Bronchial epithelial cell (primary cell): ENCODE data around the gene SHROOM4. TPM values are rescaled to one million over a fixed set of nuclear protein-coding genes. Genes with fewer than 3 reads are reported as not detected.

Experiments used
- DNase-seq: peaks from one replicate; pipeline ENCODE4 v3.0.0-alpha.2; 2010; ENCODE audit warnings: low read depth
- FAIRE-seq: peaks from 2 replicates; lab custom pipeline; 2011; peaks lifted over from hg19 to GRCh38; lab: Jason Lieb, UNC
- H3K27me3 ChIP-seq: 2 replicates; pipeline ENCODE4 v1.5.1; 2011; ENCODE audit warnings: low read length; ENCODE audit not compliant: control insufficient read depth, insufficient read depth
- H3K36me3 ChIP-seq: 2 replicates; pipeline ENCODE4 v1.5.1; 2011; ENCODE audit warnings: low read length; ENCODE audit not compliant: control insufficient read depth, insufficient read depth
- H3K4me3 ChIP-seq: 2 replicates; pipeline ENCODE4 v1.5.1; 2011; ENCODE audit warnings: mild to moderate bottlenecking, low read depth, low read length, control low read depth
- total RNA-seq: library from RNA; depleted of rRNA; stranded (reverse); fragments of >200 nt; gene quantifications from 2 replicates; pipeline ENCODE4 v1.2.1, GENCODE V29; 2014
- TF ChIP-seq, protein P1 (sequence below): IDR thresholded peaks from 2 replicates; pipeline ENCODE4 v1.5.1; 2011; ENCODE audit warnings: mild to moderate bottlenecking, moderate library complexity, low read length, control low read depth, inconsistent platforms; ENCODE audit not compliant: insufficient read depth, severe bottlenecking

The SHROOM4 gene, protein sequence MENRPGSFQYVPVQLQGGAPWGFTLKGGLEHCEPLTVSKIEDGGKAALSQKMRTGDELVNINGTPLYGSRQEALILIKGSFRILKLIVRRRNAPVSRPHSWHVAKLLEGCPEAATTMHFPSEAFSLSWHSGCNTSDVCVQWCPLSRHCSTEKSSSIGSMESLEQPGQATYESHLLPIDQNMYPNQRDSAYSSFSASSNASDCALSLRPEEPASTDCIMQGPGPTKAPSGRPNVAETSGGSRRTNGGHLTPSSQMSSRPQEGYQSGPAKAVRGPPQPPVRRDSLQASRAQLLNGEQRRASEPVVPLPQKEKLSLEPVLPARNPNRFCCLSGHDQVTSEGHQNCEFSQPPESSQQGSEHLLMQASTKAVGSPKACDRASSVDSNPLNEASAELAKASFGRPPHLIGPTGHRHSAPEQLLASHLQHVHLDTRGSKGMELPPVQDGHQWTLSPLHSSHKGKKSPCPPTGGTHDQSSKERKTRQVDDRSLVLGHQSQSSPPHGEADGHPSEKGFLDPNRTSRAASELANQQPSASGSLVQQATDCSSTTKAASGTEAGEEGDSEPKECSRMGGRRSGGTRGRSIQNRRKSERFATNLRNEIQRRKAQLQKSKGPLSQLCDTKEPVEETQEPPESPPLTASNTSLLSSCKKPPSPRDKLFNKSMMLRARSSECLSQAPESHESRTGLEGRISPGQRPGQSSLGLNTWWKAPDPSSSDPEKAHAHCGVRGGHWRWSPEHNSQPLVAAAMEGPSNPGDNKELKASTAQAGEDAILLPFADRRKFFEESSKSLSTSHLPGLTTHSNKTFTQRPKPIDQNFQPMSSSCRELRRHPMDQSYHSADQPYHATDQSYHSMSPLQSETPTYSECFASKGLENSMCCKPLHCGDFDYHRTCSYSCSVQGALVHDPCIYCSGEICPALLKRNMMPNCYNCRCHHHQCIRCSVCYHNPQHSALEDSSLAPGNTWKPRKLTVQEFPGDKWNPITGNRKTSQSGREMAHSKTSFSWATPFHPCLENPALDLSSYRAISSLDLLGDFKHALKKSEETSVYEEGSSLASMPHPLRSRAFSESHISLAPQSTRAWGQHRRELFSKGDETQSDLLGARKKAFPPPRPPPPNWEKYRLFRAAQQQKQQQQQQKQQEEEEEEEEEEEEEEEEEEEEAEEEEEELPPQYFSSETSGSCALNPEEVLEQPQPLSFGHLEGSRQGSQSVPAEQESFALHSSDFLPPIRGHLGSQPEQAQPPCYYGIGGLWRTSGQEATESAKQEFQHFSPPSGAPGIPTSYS (N-terminal part only)
- total RNA-seq = 0.26 and 0.51 TPM in 2 replicates

GRCh38 chrX:50813843-50814661 lies at the start of gene SHROOM4:
Gene SHROOM4 (minus strand): TSS chrX:50814194. CDS start chrX:50814018, 176 bp downstream.
- Histone ChIP-seq H3K36me3 (no peaks in the 10 kb centered on the region), H3K27me3 (no peaks in the 10 kb centered on the region), H3K4me3 (peak within 1 kb of the TSS; percentile 57)
- TF ChIP-seq, protein P1, sequence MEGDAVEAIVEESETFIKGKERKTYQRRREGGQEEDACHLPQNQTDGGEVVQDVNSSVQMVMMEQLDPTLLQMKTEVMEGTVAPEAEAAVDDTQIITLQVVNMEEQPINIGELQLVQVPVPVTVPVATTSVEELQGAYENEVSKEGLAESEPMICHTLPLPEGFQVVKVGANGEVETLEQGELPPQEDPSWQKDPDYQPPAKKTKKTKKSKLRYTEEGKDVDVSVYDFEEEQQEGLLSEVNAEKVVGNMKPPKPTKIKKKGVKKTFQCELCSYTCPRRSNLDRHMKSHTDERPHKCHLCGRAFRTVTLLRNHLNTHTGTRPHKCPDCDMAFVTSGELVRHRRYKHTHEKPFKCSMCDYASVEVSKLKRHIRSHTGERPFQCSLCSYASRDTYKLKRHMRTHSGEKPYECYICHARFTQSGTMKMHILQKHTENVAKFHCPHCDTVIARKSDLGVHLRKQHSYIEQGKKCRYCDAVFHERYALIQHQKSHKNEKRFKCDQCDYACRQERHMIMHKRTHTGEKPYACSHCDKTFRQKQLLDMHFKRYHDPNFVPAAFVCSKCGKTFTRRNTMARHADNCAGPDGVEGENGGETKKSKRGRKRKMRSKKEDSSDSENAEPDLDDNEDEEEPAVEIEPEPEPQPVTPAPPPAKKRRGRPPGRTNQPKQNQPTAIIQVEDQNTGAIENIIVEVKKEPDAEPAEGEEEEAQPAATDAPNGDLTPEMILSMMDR = no peak
- DNase-seq (no peak), FAIRE-seq (no peak)

DNA sequence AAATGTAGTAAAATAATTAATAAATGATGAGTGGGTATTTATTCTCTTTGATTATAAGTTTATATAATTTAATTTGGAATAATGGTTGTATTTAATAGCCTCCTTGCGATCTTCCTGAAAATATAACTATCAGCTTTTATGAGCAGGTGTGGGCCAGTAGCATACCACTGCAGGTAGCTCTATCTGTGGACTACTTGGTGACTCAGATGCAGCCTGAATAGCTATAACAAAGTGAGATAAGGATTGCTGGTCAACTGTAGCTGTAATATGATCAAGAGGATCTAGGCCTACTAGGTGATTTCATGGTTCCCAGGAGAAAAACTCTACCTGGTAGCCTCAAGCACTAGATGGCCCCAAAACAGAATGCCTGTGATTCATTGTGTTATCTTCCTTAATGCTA lies 49.5 kb upstream of the SHROOM4 start:
- DNase-seq = peak; percentile 20
- H3K27me3 ChIP-seq = no peaks in the 10 kb centered on the region
- TF ChIP-seq, protein P1 = no peak
- H3K36me3 ChIP-seq = no peaks in the 10 kb centered on the region
- no peak for FAIRE-seq
- no peak overlapping the region for H3K4me3 ChIP-seq

DNA sequence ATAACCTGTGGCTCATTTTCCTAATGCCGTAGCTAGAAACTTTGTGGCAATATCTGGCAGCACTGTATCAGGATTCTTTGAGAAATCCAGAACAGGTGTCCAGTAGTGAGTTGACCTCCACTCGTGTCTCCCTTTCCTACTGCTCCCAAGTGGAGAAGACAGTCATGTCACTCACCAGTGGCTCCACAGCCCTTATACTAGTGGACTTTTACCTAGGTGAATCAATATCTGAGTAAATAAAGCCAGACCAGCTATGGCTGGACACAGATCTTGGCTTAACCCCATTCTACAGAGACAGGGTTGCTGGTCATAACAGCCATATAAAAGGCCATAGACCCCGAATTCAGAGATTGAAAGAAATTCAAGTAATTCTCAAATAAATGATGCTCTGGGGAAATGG lies 46.5 kb upstream of the SHROOM4 start:
- H3K4me3 ChIP-seq = no peak overlapping the region

DNA sequence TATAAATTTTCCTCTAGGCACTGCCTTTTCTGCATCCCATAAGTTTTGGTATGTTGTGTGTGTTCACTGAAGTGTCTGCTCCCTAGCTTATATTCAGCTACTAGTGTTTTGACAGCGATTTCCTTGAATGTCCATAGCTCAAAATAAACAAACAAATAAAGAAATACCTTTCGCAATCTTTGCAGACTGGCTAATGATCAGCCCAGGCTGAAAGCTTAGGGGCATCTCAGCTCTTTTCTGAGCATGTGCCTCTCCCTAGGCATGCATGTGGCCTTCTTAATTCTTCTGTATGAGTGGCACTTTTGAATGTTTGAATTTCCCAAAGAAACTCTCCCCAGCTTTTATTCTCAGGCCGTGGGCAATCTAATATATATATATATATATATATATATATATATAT lies 44.6 kb upstream of the SHROOM4 start:
- DNase-seq = no peak
- FAIRE-seq = no peak
- Histone ChIP-seq H3K4me3 (no peak overlapping the region), H3K36me3 (no peaks in the 10 kb centered on the region), H3K27me3 (no peaks in the 10 kb centered on the region)
- TF ChIP-seq, protein P1 = no peak

More for the DNA sequence above, 46.5 kb upstream of the SHROOM4 start:
- TF ChIP-seq, protein P1 = no peak
- no peaks in the 10 kb centered on the region for H3K27me3 ChIP-seq
- no peak for FAIRE-seq
- no peaks in the 10 kb centered on the region for H3K36me3 ChIP-seq
- DNase-seq = no peak

DNA sequence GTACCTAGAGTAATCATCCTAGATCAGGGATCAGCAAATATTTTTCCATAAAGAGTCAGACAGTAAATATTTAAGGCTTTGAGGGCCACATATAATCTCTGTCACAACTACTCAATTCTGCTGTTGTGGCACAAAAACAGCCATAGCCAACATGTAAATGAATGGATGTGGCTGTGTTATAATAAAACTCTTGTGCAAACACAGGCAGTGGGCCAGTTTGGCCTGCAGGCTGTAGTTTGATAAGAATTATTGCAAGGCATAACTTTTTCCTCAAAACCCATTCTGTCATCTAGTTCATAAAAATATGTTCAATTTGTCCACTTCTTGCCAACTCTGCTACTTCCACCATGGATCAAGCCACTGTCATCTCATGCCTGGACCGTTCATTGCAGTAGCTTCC lies 39.4 kb upstream of the SHROOM4 start:
- Histone ChIP-seq H3K36me3 (no peaks in the 10 kb centered on the region), H3K27me3 (no peaks in the 10 kb centered on the region), H3K4me3 (no peak overlapping the region)
- no peak for FAIRE-seq
- no peak for DNase-seq
- TF ChIP-seq, protein P1 = no peak
